Inflammatory macrophage treated with lipopolysaccharide for 4 hours (primary cell): ENCODE measurements around the gene TSPAN9.

Experiments used
- DNase-seq: peaks from one replicate; pipeline ENCODE4 v3.0.0-alpha.2; 2020

Gene TSPAN9

DNA sequence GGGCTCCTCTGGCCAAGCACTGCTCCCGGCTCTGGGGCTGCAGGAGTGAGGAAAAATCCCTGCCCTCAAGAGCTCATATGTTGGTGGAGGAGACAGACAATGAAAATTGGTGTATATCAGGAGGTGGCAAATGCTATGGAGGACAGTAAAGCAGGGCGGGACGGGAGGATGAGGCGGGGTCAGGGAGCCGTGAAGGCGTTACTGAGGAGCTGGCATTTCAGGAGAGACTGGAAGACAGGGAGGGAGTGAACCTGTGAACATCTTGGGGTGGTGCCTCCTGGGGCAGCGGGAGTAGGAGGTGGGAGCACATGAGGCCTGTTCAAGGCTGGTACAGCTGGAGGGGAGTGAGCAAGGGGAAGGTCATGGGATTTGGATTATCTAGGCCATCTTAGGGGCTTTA is 26.6 kb downstream of the TSPAN9 start:
- DNase-seq = no peak

DNA sequence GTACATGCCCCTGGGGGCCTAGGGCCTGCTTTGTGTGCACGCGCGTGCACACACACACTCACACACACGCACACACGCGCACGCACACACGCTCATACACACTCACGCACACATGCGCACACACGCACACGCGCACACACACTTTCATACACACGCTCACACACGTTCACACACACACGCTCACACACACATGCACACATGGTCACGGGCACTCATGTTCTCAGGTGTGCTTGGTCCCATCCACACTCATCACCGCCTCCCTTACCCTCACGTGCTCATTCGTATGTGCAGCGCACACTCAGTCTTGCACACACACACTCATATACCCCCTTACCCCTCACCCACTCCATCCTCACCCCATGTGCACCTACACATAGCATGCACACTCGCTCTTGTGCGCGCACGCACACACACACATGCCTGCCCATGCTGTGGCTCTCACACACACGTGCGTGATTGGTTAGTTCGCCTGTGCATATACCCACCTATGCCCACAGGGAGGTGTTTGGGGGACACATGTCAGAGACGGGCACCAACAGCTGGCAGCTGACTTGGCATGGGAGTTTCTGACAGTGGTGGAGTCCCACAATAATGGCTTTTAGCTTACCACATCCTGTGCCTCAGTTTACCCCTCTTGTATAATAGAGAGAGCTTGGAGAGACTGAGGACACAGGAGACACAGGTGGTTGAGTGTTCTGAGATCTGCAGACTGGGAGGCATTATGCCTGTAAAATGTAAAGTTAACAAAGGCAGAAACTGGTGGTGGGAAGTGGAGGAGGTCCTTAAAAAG is 28.7 kb downstream of the TSPAN9 start:
- DNase-seq = no peak

DNA sequence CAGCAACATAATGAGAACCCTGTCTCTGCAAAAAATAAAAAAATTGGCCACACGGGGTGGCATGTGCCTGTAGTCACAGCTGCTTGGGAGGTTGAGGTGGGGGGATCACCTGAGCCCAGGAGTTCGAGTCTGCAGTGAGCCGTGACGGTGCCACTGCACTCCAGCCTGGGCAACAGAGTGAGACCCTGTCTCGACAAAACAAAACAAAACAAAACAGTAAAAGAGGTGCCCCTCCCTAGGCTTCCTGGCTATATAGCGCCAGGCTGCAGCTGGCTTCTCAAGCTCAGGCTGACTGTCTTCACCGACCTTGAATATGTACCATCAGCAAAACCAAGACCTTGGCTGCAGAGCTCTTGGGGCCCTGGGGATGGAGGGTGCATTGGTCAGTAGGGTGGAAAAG is 29.4 kb downstream of the TSPAN9 start:
- DNase-seq = no peak

DNA sequence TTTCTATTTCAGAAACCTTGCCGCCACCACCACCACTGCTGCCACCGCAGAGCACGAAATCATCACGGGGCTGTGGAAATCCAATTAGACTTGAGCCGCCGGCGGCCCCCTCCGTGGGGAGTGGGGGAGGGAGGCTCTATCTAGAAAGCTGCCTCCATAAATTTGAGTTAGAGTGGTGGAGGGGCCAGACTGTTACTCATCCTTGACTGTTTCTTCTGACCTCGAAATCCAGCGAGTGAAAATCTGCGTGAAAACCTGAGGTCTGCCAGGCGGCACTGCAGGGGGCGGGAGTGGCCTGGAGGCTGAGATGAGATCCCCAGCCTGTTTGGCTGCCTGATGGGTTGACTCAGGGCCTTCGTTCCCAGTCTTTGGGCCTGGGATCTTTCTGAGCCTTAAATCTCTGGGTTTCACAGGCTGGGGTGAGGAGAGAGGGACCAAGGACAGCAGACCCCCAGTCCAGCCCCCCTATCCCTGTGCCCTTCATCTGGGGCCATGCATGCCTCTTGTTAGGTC is 29.9 kb downstream of the TSPAN9 start:
- no peak for DNase-seq

DNA sequence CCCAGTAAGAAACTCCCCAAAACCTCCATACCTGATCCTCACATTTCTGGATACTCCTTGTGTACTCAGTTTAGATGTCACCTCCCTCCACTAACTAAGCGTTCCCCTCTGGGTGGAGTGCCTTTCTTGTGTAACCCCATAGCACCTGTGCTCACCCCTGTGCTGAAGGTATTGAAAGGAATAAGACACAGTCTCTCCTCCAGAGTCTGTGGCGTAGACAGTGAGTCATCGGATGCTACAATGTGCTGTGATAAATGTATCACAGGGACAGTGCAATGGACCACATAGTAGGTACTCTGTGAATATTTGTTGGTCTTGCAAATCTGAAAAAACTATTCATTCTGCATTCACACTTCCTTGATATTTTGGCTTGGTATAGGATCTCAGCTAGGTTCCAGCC is 30.8 kb downstream of the TSPAN9 start:
- no peak for DNase-seq

DNA sequence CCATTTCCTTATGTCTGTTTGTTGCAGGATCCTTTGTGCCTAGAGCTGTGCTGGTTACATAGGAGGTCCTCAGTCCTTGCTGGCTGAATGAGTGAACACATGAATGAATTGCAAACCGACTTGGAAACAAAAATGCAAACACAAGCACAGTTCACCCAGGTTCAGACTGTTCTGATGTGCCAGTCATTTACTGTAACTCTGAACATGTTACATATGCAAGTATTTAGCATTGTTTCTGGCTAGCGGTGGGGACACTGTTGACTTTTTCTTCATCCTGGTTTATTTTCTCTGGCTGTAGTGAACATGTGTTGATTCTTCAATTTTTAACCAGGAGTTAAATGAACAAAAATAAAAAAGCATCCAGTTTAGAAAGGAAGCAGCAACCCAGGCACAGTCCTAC is 33.4 kb downstream of the TSPAN9 start:
- DNase-seq = no peak

DNA sequence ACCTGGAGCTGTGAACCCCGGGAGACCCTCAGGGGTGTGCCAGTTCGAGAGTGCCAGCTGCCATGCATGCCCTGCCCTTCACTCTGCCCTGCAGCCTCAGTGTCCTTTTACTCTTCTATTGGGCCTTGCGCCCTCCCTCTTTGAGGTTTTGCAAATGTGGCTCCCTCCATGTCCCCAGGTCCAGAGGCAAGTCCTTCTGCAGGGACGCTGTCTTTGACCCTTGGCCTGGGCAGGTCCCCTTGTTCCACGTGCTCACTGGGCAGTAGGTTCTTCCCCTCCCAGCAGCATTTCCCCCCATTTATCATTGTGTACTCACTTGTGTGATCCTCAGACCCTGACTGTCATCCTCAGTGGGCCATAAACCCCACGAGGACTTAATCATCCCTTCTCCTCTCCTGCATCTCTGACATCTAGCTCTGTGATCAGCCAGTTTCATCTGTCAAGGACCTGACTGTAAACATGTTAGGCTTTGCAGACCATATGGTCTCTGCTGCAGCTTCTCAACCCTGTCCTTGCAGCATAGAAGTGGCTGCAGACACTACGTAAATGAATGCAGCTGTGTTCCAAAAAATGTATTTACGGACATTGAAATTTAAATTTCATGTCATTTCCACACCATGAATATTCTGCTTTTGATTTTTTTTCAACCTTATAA is 36.6 kb downstream of the TSPAN9 start:
- DNase-seq = no peak

DNA sequence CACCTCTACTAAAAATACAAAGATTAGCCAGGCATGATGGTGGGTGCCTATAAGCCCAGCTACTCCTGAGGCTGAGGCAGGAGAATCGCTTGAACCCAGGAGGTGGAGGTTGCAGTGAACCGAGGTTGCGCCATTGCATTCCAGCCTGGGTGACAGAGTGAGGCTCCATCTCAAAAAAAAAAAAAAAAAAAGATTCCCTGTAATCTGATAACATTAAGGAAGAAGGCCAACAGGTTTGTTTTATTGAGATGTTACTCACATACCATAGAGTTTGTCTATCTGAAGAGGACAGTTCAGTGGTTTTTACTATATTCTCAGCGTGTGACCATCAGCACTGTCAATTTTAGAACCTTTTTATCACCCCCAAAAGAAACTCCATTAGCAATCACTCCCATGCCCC is 37.5 kb downstream of the TSPAN9 start:
- no peak for DNase-seq

DNA sequence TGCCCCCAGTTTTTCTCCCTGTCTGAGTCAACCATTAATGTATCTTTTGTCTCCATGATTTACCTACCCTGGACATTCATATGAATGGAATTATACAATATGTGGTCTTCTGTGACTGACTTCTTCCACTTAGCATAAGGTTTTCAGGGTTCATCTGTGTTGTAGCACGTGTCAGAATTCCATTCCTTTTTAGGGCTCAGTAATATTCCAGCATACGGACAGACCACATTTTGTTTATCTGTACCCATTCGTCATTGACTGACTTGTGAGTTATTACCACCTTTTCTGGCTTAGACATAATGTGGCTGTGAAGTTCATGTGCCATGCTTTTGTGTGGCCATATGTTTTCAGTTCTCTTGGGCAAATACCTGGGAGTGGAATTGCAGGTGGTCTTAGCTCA is 37.9 kb downstream of the TSPAN9 start:
- no peak for DNase-seq

DNA sequence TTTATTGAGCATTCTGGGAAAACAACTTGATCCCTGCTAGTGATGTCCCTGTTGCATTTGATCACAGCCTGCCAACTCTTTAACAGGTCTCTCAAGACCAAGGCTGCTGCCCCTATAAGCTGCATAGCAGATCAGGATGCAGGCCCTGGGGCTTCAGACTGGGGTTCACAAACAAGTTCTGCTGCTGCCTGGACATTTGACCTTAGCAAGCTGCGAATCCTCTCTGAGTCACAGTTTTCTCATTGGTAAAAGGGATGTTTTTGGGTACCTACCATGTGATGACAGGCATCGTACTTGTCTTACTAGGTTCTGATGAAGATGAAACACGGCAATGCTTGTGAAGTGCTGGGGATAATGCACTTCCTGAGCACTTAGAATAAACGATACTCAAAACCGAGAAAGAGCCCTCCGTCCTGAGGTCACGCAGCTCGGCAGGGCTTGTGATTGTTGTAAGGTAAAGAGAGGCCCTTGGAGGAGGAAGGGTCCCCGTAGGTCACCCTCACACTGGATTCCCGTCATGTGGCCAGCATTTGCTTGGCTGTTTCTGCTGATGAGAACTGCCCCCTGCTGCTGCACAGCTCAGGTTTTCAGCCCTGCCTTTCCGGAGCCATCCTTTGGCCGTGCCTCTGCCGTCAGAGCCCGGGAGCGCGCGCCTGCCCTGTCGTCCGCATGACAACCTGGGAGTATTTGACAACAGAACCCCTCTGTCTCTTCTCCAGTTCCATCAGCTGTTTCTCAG is 39.1 kb downstream of the TSPAN9 start:
- DNase-seq = no peak

DNA sequence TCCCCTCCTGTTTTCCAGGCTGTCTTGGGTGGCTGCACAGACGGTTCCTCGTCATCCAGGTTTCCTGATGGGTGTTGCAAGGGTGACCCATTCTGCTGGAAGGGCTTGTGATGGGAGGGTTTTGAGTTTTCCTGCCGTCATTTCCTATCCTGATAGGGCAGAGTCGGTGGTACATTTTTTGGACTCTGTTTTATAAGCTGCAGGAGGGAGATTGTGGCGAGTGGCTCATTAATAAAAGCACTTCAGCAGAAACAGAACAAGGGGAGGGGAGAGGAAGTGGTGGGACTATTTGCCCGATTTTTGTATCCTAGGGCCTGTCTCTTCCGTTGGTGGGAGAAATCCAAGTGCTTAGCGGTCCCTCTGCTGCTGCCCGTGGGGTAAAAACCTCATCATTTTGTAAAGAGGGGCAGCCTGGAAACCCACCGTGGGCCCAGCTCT is 40.0 kb downstream of the TSPAN9 start:
- no peak for DNase-seq

DNA sequence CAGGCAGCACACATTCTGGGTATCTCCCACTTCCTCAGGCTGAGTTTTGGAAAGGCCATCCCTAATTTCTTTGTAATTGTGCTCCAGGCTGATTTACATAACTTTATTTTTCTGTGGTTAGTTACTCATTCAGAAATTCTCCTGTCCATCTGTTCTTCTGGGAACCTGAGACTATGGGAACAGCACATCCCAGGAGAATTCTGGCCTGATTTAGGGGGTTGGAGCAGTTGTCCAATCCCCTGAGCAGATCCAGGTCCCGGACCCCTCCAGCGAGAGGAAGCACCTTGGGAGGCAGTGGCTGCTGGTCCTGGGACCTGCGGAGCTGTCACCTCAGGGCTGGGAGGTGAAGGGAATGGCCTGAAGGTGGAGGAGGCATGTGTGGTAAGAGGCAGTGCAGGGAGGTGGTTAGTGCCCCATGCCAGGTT is 40.4 kb downstream of the TSPAN9 start:
- DNase-seq = no peak

DNA sequence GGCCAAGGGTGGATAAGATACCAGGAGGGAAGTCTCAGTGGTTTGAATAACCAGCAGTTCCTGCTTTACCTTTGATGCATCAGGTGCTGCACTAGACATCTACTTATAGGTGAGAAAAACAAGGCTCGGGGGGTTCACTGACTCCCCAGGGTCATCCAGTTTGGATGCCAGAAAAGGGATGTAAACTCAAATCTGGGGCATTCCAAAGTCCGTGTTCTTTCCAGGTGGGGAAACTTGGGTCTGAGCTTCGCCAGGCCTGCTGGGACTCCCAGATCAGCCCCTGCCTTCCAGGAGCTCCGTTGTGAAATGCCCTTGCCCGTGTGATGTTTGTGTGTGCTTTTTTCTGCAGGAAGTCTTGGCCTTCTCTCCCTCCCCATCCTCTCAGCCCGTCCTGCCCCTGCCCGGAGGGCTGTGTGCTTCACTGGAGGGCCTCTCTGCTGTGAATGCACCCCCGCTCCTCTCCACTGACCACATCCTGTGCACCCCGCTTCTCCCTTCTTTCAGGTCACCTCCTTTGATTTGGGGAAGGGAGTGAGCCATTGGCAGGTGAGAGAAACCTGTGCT is 42.1 kb downstream of the TSPAN9 start:
- no peak for DNase-seq

DNA sequence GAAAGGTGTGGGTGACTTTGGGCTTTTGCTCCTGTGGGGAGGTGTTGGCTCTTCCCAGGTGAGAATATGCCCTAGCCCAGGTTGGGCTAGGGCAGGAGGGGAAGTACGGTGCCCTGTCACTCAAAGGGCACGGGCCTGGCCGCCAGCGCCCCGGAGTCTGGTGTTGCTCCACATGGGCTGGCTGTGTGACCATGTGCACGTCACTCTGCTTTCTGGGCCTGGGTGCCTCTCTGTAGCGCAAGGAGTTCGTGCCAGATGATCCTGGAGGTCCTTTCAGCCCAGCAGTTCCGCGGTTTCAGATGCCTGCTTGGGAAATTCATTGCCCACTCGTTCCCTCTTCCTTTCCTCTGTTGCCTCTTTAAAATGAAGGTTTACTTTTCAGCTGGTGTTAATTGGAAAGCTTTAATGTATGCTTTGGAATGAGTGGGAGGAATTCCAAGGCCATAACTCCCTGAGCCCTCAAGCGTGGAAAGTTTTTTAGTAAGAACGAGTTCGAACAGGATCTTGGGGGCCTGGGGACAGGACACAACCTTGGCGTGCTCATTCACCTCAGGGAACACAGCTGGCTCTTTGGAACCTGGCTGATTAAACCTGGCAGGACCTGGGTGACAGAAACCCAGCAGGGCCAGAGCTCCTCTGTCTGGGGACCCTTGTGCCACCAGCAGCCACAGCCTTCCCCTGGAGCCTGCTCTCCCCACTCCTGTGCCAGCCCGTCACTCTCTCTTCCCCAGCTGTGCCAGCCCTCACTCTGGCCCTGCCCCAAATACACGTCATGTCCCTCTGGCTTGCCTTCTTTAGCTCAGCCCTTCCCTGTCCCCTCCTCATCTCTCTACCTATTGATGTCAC is 42.8 kb downstream of the TSPAN9 start:
- DNase-seq = no peak

DNA sequence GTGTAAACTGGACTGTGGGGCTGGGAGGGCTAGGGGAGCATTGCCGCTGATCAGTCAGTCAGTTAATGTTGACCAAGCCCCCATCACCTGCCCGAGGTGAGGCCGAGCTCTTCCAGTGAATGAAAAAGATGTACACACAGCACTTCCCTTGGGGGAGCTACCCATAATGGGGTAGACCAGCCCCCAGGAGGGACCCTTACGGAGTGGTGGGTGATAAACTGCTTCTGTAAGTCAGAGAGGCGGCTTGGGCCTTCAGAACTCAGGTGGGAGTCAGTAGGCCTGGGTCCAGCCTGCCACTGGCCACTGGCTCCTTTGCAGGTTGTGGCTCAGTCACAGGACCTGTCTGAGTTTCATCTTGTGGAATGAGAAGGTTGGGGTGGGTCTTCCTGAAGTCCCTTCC is 43.5 kb downstream of the TSPAN9 start:
- no peak for DNase-seq

DNA sequence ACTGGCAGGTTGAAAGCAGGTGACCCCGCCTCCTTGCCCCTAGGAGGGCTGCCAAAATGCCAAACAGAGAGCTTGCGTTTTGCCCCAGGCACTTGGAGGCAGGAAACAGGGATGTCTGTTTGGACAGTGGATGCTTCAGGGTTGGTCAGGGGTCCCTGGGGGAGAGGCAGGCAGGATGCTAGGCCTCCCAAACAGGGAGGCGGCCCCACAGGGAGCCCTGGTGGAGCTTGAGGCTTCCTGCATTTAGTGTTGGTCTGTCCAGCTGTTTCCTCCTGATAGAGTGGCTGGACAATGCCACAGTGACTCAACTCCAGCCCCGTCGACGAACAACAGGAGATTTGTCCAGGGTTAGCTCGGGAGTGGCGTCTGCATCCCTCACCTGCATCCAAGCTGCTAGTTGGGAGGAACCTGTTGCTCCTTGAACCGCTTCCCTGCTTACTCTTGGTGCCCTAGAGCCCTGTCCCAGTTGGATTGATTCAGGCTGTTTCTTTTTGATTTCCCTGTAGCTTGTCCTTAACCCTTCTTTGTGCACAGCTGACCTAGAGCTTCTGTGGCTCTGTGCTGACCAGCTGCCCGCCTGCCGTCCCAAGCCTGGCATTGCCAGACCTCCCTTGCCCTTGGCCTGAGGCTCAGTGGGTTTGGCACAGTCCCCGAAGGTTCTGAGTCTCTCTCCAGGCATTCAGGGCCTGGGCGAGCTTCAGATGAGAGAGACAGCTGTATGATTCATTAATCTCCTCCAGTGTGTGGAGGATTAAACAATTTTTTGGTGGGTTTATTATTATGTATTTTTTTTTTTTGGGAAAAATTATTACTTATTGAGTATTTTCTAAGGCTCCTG is 45.9 kb downstream of the TSPAN9 start:
- no peak for DNase-seq

DNA sequence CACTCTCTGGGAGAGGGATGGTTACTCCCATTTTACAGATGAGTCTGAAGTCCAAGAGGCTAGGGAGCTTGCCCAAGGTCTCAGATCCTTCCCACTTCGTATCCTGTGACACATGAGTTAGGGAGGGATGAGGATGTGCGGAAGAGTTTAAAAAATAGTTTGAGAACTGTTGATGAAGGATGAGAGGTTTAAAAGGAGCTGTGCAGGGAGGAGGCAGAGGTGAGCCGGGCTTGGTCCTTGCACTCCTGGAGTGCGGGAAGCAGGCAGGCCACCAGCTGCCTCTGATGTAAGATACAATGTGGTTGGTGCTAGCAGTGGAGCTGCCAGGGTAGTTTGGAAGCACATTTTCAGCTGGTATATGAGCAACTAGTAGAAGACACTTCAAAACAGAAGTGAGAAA is 46.5 kb downstream of the TSPAN9 start:
- DNase-seq = no peak

DNA sequence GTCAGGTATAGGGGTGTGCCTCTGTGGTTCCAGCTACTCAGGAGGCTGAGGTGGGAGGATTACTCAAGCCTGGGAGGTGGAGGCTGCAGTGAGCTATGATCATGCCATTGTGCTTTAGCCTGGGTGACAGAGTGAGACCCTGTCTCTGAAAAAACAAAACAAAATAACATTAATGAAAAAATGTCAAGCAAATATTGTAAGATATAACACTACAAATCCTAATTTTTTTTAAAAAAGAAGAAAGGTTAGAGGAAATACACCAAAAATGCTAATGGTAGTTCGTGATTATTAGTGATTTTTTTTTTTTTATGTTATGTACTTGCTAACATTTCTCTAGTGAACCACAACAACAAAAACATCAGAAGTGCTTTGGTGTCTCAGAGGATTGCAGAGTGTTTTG is 47.7 kb downstream of the TSPAN9 start:
- DNase-seq = no peak

DNA sequence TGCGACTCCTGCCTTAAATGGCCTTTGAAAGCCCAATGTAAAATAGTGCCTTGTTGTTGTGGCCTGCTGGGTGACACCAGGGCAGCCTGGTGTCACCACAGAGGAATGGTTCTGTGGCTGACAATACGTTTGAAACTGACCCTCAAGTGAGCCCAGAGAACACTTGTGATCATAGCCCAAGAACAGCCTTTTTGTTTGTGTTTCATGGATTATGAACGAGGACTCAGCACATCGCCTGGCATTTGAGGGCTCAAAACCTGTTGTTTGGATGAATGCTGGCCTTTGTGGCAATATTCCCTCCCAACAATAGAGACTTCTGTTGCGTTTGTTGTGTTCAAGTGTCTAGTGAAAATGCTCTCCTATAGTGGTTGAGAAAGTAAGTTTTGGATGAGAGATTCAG is 48.5 kb downstream of the TSPAN9 start:
- no peak for DNase-seq

DNA sequence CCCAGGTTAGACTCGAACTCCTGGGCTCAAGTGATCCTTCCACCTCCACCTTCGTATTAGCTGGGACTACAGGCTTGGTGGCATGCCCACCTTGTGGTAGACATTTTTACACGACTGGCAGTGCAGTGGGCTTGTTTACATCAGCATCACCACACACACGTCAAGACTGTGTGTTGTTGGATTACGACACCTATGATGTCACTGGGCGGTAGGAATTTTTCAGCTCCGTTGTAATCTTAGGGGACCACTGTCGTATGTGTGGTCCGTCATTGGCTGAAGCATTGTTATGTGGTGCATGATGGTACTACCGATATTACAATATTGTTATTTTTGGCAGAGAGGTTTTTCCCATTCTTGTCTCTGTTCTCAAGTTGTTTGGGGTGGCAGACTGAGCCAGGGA is 50.7 kb downstream of the TSPAN9 start:
- DNase-seq = no peak

DNA sequence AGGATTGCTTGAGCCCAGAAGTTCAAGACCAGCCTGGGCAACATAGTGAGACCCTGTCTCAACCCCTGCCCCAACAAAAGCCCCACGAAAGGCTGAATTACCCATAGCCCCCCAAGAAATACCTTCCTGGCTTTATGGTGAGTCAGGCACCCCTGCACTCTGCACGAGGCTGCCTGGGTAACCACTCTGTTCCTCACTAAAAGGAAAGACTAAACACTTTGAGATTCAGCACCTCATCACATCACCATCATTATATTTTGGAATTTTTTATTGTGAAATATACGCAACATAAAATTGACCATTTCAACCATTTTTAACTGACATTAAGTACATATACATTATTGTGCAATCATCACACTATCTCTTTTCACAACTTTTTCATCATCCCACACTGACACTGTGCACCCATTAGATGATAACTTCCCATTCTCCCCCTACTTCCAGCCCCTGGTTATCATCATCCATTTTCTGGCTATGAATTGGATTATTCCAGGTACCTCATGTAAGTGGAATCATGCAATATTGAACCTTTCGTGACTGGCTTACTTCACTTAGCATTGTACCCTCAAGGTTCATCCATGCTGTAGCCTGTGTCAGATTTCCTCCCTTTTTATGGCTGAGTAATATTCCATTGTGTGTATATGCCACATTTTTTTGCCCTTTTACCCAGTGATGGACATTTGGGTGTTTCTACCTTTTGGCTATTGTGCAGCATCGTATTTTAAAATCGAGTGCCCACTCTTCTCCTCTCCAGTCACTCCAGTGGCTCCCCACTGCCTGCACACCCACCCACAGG is 51.5 kb downstream of the TSPAN9 start:
- DNase-seq = no peak
